Thymus (tissue), 11 donors: ENCODE data around the gene MAP3K3. TPM values are rescaled to one million over a fixed set of nuclear protein-coding genes. Genes with fewer than 3 reads are reported as not detected.

Source experiments
- DNase-seq, 9 donors: peaks; one replicate each; pipeline ENCODE4 v3.0.0-alpha.2; 2013; ENCODE audit warnings: low spot score in 9 of 9, low read depth in 6 of 9, missing footprints in 1 of 9
- H3K27ac ChIP-seq, 2 donors: one replicate each; pipeline ENCODE4 v1.5.1; 2013; ENCODE audit warnings: control low read depth in 1 of 2, low read depth in 1 of 2, low read length in 1 of 2, mild to moderate bottlenecking in 1 of 2, moderate library complexity in 1 of 2
- H3K27me3 ChIP-seq, 2 donors: one replicate each; pipeline ENCODE4 v1.5.1; 2013; ENCODE audit warnings: low read length in 1 of 2; ENCODE audit not compliant: control insufficient read depth in 2 of 2, insufficient read depth in 1 of 2
- H3K36me3 ChIP-seq, 2 donors: one replicate each; pipeline ENCODE4 v1.5.1; 2013; ENCODE audit warnings: low read length in 1 of 2, mild to moderate bottlenecking in 1 of 2, moderate library complexity in 1 of 2; ENCODE audit not compliant: control insufficient read depth in 2 of 2, insufficient read depth in 2 of 2
- H3K4me1 ChIP-seq, 2 donors: one replicate each; pipeline ENCODE4 v1.5.1; 2013; ENCODE audit warnings: low read length in 2 of 2; ENCODE audit not compliant: control insufficient read depth in 2 of 2, insufficient read depth in 2 of 2
- H3K4me3 ChIP-seq, 2 donors: one replicate each; pipeline ENCODE4 v1.5.1; 2013; ENCODE audit warnings: low read length in 2 of 2, control low read depth in 1 of 2, mild to moderate bottlenecking in 1 of 2
- H3K9me3 ChIP-seq, 2 donors: one replicate each; pipeline ENCODE4 v1.5.1; 2013; ENCODE audit warnings: low read length in 1 of 2, mild to moderate bottlenecking in 1 of 2; ENCODE audit not compliant: control insufficient read depth in 2 of 2, insufficient read depth in 1 of 2
- WGBS: extraction: QIAGEN DNeasy Blood & Tissue Kit; methylation state at CpG from one replicate; pipeline ENCODE4 v1.1.7; 2013; 5-methylcytosine and 5-hydroxymethylcytosine counted together
- polyA plus RNA-seq: library from polyadenylated mRNA; stranded (reverse); fragments of 200-250 nt; gene quantifications from one replicate; pipeline ENCODE4 v1.2.3, GENCODE V29; 2013
- total RNA-seq: library from RNA; stranded (reverse); fragments of 120-200 nt; gene quantifications from one replicate; pipeline ENCODE4 v1.2.4, GENCODE V29; 2013
- donor health status: healthy.

MAP3K3 gene
- total and polyA plus RNA-seq, 2 donors: 15.5 to 21.0 TPM

GRCh38 chr17:63631626-63632025 lies 9.4 kb downstream of the MAP3K3 start:
- Histone ChIP-seq H3K9me3 (no peaks in the 10 kb centered on the region), H3K27ac (no peak overlapping the region), H3K27me3 (no peaks in the 10 kb centered on the region), H3K4me3 (no peak overlapping the region), H3K4me1 (peaks cover 0 to 6% of the 10 kb centered on the region in 2 donors), H3K36me3 (peaks cover 17 to 22% of the 10 kb centered on the region in 2 donors)
- 98% methylated on average over 1 of the region's 1 CpG for WGBS
- DNase-seq: no peak

DNA sequence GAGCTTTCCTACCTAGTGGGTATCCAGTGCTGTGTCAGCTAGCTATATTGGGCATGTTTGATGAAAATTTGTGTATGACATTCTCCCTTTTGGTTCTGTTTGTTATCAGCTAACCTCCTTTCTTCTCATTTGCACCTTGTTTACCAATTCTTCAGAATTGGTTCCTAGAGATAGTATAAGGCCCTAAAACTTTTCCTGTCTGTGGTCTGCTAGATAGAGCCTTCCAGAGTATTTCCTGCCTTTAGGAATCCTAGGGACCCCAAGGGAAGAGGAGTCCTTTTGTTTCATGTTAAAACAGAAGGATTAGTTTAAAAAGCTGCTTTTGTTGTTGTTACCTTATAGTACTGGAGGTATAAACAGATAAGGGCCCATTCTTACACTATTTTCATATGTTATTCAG lies 11.5 kb downstream of the MAP3K3 start:
- Histone ChIP-seq H3K27me3 (no peaks in the 10 kb centered on the region), H3K27ac (no peak overlapping the region), H3K9me3 (no peaks in the 10 kb centered on the region), H3K4me3 (no peak overlapping the region), H3K36me3 (peaks cover 21 to 28% of the 10 kb centered on the region in 2 donors), H3K4me1 (peaks cover 0 to 6% of the 10 kb centered on the region in 2 donors)
- DNase-seq: no peak

- peaks cover 18 to 28% of the 10 kb centered on the region in 2 donors for H3K36me3 ChIP-seq
- H3K27me3 ChIP-seq: no peaks in the 10 kb centered on the region
- no peak overlapping the region for H3K4me3 ChIP-seq
- H3K27ac ChIP-seq: no peak overlapping the region
- DNase-seq: peak in 1 of 9 donors; percentile 17
- no peaks in the 10 kb centered on the region for H3K9me3 ChIP-seq
- 77% methylated on average over 4 of the region's 4 CpGs for WGBS
- H3K4me1 ChIP-seq: peaks cover 0 to 8% of the 10 kb centered on the region in 2 donors
Observed at GRCh38 chr17:63634163-63634562, 11.9 kb downstream of the MAP3K3 start.

DNA sequence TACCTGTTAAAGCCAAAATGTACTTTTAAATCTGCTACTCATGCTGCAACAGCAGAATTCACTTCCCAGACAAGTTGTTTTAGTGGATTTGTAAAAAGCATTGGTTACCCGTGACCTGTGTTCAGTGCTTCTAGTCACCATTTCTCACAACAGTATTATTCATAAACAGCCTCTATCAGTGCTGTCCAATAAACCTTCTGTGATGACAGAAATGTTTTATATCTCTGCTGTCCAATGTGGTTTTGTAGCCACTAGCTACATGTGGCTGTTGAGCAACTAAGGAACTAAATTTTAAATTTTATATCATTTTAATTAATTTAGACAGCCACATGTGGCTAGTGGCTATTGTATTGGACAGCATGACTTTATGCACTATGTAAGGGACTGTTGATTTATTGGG lies 12.6 kb downstream of the MAP3K3 start:
- no peak overlapping the region for H3K4me3 ChIP-seq
- DNase-seq: no peak
- H3K36me3 ChIP-seq: peaks cover 17 to 28% of the 10 kb centered on the region in 2 donors
- H3K4me1 ChIP-seq: peaks cover 0 to 10% of the 10 kb centered on the region in 2 donors
- H3K27ac ChIP-seq: no peak overlapping the region
- WGBS: 94% methylated on average over 1 of the region's 1 CpG
- no peaks in the 10 kb centered on the region for H3K9me3 ChIP-seq
- H3K27me3 ChIP-seq: no peaks in the 10 kb centered on the region

- 96% methylated on average over 2 of the region's 2 CpGs for WGBS
- peaks cover 17 to 28% of the 10 kb centered on the region in 2 donors for H3K36me3 ChIP-seq
- H3K27ac ChIP-seq: no peak overlapping the region
- H3K4me3 ChIP-seq: no peak overlapping the region
- H3K27me3 ChIP-seq: no peaks in the 10 kb centered on the region
- no peaks in the 10 kb centered on the region for H3K9me3 ChIP-seq
- H3K4me1 ChIP-seq: peaks cover 0 to 10% of the 10 kb centered on the region in 2 donors
- DNase-seq: no peak
Observed at GRCh38 chr17:63635290-63635689, 13.1 kb downstream of the MAP3K3 start.

GRCh38 chr17:63635787-63636186 lies 13.6 kb downstream of the MAP3K3 start:
- H3K36me3 ChIP-seq: peaks cover 17 to 28% of the 10 kb centered on the region in 2 donors
- no peak overlapping the region for H3K4me3 ChIP-seq
- H3K9me3 ChIP-seq: no peaks in the 10 kb centered on the region
- no peaks in the 10 kb centered on the region for H3K27me3 ChIP-seq
- WGBS: over 99% methylated on average over 2 of the region's 2 CpGs
- no peak overlapping the region for H3K27ac ChIP-seq
- H3K4me1 ChIP-seq: peaks cover 0 to 10% of the 10 kb centered on the region in 2 donors
- DNase-seq: no peak

GRCh38 chr17:63639125-63639524 lies 16.9 kb downstream of the MAP3K3 start:
- H3K27ac ChIP-seq: no peak overlapping the region
- no peak overlapping the region for H3K4me3 ChIP-seq
- no peak for DNase-seq
- peaks cover 18 to 23% of the 10 kb centered on the region in 2 donors for H3K36me3 ChIP-seq
- 71% methylated on average over 1 of the region's 1 CpG for WGBS
- H3K9me3 ChIP-seq: no peaks in the 10 kb centered on the region
- no peaks in the 10 kb centered on the region for H3K27me3 ChIP-seq
- H3K4me1 ChIP-seq: peaks cover 0 to 6% of the 10 kb centered on the region in 2 donors

DNA sequence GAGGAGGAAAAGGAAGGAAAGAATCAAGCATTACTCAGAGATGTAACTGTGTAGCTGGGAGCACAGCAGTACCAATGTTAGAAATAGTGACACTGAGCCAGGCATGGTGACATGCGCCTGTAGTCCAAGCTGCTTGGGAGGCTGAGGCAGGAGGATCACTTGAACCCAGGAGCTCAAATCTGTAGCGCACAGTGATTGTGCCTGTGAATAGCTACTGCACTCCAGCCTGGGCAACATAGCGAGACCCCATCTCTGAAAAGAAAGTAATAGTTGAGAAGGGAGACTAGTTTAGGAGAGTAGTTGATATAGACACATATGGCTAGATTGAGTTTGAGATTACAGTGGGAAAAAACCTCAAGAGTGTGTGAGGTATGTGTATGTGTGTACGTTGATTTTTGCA lies 17.8 kb downstream of the MAP3K3 start:
- H3K4me3 ChIP-seq: no peak overlapping the region
- H3K36me3 ChIP-seq: peaks cover 15 to 18% of the 10 kb centered on the region in 2 donors
- 86% methylated on average over 4 of the region's 4 CpGs for WGBS
- H3K9me3 ChIP-seq: no peaks in the 10 kb centered on the region
- no peak for DNase-seq
- H3K27ac ChIP-seq: no peak overlapping the region
- H3K4me1 ChIP-seq: peaks cover 0 to 4% of the 10 kb centered on the region in 2 donors
- no peaks in the 10 kb centered on the region for H3K27me3 ChIP-seq

DNA sequence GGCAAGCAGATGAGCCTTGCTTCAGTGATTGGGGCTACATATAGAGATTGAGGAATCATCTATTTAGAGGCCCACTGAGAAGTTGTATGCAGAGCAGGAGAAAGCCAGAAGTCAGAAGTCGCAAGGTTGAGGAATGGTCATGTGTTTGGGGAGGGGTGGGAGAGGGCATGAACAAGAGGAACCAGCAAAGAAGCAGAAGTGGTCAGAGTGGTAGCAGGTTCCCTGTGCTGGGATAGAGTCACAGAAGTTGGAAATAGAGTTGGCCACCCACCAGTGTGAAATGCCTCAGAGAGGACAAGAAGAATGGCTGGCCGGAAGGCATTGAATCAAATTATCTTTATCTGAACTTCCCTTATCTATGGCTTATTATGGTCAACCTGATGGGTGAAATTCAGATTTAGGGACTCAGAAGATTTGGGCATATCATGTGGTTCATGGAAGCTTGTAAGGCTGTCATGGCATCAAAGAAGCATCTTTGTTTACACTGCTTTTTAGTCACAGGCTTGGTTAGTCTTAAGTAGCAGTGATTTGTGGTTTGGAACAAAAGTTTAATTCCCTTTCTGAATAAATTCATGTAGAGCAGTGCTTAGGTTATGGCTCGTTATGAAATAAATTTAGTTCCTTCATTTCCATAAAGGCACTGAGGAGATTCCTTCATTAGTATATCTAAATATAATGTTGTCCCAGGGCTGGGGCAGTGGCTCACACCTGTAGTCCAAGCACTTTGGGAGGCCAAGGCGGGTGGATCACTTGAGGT lies 19.7 kb downstream of the MAP3K3 start:
- no peaks in the 10 kb centered on the region for H3K9me3 ChIP-seq
- no peak overlapping the region for H3K4me3 ChIP-seq
- H3K27me3 ChIP-seq: no peaks in the 10 kb centered on the region
- H3K4me1 ChIP-seq: peaks cover 3 to 6% of the 10 kb centered on the region in 2 donors
- H3K36me3 ChIP-seq: peaks cover 15 to 20% of the 10 kb centered on the region in 2 donors
- DNase-seq: peak in 1 of 9 donors; percentile 19
- WGBS: 92% methylated on average over 4 of the region's 4 CpGs
- peak overlapping the region in 1 of 2 donors; percentile 5 for H3K27ac ChIP-seq
